Sigmoid colon (tissue), 7 donors: ENCODE data around the gene RAF1. TPM values are rescaled to one million over a fixed set of nuclear protein-coding genes. Genes with fewer than 3 reads are reported as not detected.

Experiments used
- DNase-seq: peaks from one replicate; pipeline ENCODE4 v3.0.0-alpha.2; 2019
- H3K27ac ChIP-seq, 4 donors: fragments of 200-600 bp; sonication (generic); one replicate each; pipeline ENCODE4 v1.5.1; 2016 to 2019; ENCODE audit warnings: mild to moderate bottlenecking in 1 of 4
- H3K27me3 ChIP-seq, 3 donors: fragments of 200-600 bp; sonication (generic); one replicate each; pipeline ENCODE4 v1.5.1; 2019; ENCODE audit warnings: mild to moderate bottlenecking in 1 of 3
- H3K36me3 ChIP-seq, 4 donors: fragments of 200-600 bp; sonication (generic); one replicate each; pipeline ENCODE4 v1.5.1; 2016 to 2019
- H3K4me1 ChIP-seq, 4 donors: fragments of 200-600 bp; sonication (generic); one replicate each; pipeline ENCODE4 v1.5.1; 2017 to 2019
- H3K4me3 ChIP-seq, 4 donors: fragments of 200-600 bp; sonication (generic); one replicate each; pipeline ENCODE4 v1.5.1; 2017 to 2019; ENCODE audit warnings: mild to moderate bottlenecking in 2 of 4, moderate library complexity in 1 of 4
- H3K9me3 ChIP-seq, 4 donors: fragments of 200-600 bp in 3 of 4; sonication (generic) in 3 of 4; one replicate each; pipeline versions ENCODE4 v1.5.1 to v1.6.1; 2013 to 2019
- EP300 ChIP-seq, 4 donors: sonication (generic); formaldehyde crosslinking; IDR thresholded peaks; one replicate each; pipeline ENCODE4 v1.6.1; 2017; ENCODE audit warnings: antibody characterized with exemption in 4 of 4
- POLR2A ChIP-seq, 2 donors: fragments of 450-650 bp; IDR thresholded peaks; one replicate each; pipeline ENCODE4 v1.6.1; 2016; ENCODE audit warnings: antibody characterized with exemption in 2 of 2, mild to moderate bottlenecking in 2 of 2, moderate library complexity in 2 of 2
- POLR2AphosphoS5 ChIP-seq, 4 donors: sonication (generic); formaldehyde crosslinking; IDR thresholded peaks; one replicate each; pipeline ENCODE4 v1.6.1; 2017; ENCODE audit warnings: antibody characterized with exemption in 4 of 4
- WGBS, 2 donors: extraction: QIAGEN DNeasy Blood & Tissue Kit; methylation state at CpG; one replicate each; pipeline ENCODE4 v1.1.7; 2013; 5-methylcytosine and 5-hydroxymethylcytosine counted together
- intact Hi-C: fragments of 100-400 bp; cut with DNase I; formaldehyde crosslinking; loops from one replicate; pipeline ENCODE4 v1.15.1; 2023
- polyA plus RNA-seq, 3 donors: library from polyadenylated mRNA; stranded (reverse); fragments of 200-250 nt; gene quantifications; one replicate each; pipeline ENCODE4 v1.2.3, GENCODE V29; 2013
- total RNA-seq, 4 donors: library from RNA; depleted of rRNA; stranded (reverse); fragments of >200 nt; gene quantifications; one replicate each; pipeline ENCODE4 v1.1.0, GENCODE V29; 2016
- TF ChIP-seq, protein P1 (sequence below), 4 experiments: fragments of 450-650 bp in 3 of 4; fragments of 200-600 bp in 1 of 4; IDR thresholded peaks; one replicate each; pipeline ENCODE4 v1.5.1; 2016 to 2019; ENCODE audit warnings: antibody characterized with exemption in 4 of 4, mild to moderate bottlenecking in 3 of 4, moderate library complexity in 2 of 4
- donor health status: healthy with polysubstance abuse.
- donor health status: Bipolar disorder and iron deficiency.
- donor health status: healthy.

RAF1 gene
- total RNA-seq (100 to 1,000 TPM in 1 of 4 donors, 10 to 100 TPM in 3; 83.8 to 101 (median 95.1) TPM), polyA plus RNA-seq (10 to 100 TPM; 45.0 to 62.0 (median 56.0) TPM)

DNA sequence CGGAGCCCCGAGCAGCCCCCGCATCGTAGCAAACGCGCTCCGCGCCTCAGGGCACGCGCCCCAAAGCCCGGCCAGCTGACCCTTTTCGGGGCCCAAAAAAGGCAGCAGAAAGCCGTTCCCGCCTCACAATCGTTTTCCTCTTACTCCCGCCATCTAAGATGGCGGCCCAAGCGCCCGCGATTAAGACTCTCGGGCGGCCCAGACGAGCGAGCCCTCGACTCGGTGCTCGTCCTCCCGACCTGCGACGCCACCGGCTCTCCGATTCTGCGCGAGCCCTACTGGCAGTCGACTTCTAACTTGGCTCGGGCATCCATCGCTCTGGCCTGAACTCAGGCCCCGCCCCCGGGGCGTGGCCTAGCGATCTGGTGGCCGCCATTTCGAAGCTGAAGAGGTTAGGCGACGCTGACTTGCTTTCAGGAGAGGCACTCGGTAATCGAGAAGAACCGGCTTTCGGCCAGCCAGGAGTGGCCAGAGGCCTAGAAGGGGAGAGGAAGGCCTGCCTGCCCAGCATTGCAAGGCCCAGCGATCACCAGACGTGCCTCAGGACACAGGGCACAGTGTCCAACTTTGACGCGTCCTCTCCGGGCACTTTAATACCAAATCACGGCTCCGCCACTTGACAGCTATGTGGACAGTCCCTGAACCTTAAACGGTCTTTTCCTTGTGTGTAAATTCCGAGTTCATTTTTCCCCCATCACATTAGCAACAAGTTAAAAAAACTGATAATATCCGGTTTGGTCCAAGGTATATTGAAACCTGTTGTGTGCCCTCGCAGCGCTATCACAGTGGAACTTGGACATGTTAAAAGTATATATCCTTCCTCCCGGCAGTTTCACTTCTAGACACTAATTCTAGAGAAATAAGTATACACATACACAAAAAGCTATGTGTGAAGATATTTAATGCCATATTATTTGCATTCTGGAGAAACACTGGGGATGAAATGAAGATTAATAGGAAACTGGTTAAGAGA is at the start of gene RAF1:
Gene RAF1 (minus strand): TSS at position 182 of the 973 bp plus-strand sequence. CDS start 45,396 bp downstream, outside the sequence.
- 1% methylated on average over 62 of the region's 62 CpGs for WGBS, 2 donors
- no peaks in the 10 kb centered on the region for H3K27me3 ChIP-seq
- intact Hi-C loops, result loop anchor here (2.0 to 10.0 kb wide), 5 partner anchors 57 to 1481 kb away; partner anchors contain the start of genes MKRN2 and TSEN2

DNA sequence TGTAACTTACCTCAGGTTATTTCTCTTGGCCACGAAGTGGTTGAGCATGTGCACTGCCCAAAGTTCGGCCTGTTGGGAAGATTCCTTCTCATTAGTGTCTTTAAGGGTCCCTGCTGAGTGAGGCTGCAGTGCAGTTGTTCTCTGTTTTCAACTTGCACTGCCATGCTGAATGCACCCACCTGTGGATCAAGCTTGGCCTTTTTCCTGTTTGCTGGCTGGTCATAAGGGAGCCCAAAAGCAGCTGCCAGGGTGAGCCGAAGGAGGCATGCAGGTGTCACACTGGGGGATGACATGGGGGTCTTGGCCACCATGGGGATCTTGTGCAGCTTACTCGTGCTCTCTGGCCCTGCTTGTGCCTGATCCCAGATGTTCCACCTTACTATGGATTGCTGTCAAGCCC is 46.1 kb upstream of the RAF1 start:
- DNase-seq, result no peak
- Histone ChIP-seq H3K4me1 (no peaks in the 10 kb centered on the region), H3K36me3 (no peaks in the 10 kb centered on the region), H3K27me3 (no peaks in the 10 kb centered on the region), H3K9me3 (no peaks in the 10 kb centered on the region), H3K4me3 (no peak overlapping the region), H3K27ac (no peak overlapping the region)
- intact Hi-C loops, result no loop called here
- TF ChIP-seq EP300 (IDR thresholded peaks at IDR 0.05), result no peak
- TF ChIP-seq, protein P1, sequence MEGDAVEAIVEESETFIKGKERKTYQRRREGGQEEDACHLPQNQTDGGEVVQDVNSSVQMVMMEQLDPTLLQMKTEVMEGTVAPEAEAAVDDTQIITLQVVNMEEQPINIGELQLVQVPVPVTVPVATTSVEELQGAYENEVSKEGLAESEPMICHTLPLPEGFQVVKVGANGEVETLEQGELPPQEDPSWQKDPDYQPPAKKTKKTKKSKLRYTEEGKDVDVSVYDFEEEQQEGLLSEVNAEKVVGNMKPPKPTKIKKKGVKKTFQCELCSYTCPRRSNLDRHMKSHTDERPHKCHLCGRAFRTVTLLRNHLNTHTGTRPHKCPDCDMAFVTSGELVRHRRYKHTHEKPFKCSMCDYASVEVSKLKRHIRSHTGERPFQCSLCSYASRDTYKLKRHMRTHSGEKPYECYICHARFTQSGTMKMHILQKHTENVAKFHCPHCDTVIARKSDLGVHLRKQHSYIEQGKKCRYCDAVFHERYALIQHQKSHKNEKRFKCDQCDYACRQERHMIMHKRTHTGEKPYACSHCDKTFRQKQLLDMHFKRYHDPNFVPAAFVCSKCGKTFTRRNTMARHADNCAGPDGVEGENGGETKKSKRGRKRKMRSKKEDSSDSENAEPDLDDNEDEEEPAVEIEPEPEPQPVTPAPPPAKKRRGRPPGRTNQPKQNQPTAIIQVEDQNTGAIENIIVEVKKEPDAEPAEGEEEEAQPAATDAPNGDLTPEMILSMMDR (IDR thresholded peaks at IDR 0.05), result no peak
- TF ChIP-seq POLR2A (IDR thresholded peaks at IDR 0.05), result no peak
- no peak for TF ChIP-seq POLR2AphosphoS5 (IDR thresholded peaks at IDR 0.05)
- 74 to 82% methylated on average over 4 of the region's 4 CpGs for WGBS, 2 donors

More for the DNA sequence above, at the start of gene RAF1:
- peak within 1 kb of the TSS; percentile 94 to 100 (median 99) for H3K27ac ChIP-seq
- peaks cover 0 to 40% (median 34%) of the 10 kb centered on the region in 4 donors for H3K4me1 ChIP-seq
- H3K4me3 ChIP-seq, result peak within 1 kb of the TSS; percentile 72 to 100 (median 91)
- TF ChIP-seq EP300 (IDR thresholded peaks at IDR 0.05) (no peak), POLR2A (IDR thresholded peaks at IDR 0.05) (peak; percentile 60 to 78), POLR2AphosphoS5 (IDR thresholded peaks at IDR 0.05) (peak; percentile 88 to 97 (median 94))
- TF ChIP-seq, protein P1 (IDR thresholded peaks at IDR 0.05), result no peak
- peak; percentile 99 for DNase-seq
- H3K36me3 ChIP-seq, result no peaks in the 10 kb centered on the region
- no peaks in the 10 kb centered on the region for H3K9me3 ChIP-seq

DNA sequence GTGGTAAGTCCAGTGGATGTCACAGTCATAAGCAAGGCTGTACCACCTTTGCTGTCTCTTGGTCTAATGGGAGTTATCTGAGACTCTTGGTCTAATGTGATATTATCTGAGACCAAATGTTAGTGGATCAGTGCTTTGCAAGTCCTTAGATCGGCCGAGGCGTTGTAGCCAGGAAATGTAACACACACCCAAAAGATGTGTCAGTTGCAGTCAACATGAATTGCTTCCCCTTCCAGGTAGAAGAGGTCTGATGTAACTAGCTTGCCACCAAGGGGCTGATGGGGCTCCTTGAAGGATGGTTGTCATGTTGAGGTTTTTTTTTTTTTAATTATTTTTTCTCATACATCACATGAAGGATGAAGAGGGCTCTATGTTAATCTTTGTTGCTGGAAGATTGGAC is 45.4 kb upstream of the RAF1 start:
- DNase-seq, result no peak
- H3K36me3 ChIP-seq, result no peaks in the 10 kb centered on the region
- 76 to 86% methylated on average over 3 of the region's 3 CpGs for WGBS, 2 donors
- no peaks in the 10 kb centered on the region for H3K9me3 ChIP-seq
- no peak overlapping the region for H3K27ac ChIP-seq
- H3K4me3 ChIP-seq, result no peak overlapping the region
- H3K27me3 ChIP-seq, result no peaks in the 10 kb centered on the region
- TF ChIP-seq, protein P1 (IDR thresholded peaks at IDR 0.05), result no peak
- TF ChIP-seq EP300 (IDR thresholded peaks at IDR 0.05), result no peak
- TF ChIP-seq POLR2A (IDR thresholded peaks at IDR 0.05), result no peak
- no peak for TF ChIP-seq POLR2AphosphoS5 (IDR thresholded peaks at IDR 0.05)
- intact Hi-C loops, result no loop called here
- no peaks in the 10 kb centered on the region for H3K4me1 ChIP-seq

DNA sequence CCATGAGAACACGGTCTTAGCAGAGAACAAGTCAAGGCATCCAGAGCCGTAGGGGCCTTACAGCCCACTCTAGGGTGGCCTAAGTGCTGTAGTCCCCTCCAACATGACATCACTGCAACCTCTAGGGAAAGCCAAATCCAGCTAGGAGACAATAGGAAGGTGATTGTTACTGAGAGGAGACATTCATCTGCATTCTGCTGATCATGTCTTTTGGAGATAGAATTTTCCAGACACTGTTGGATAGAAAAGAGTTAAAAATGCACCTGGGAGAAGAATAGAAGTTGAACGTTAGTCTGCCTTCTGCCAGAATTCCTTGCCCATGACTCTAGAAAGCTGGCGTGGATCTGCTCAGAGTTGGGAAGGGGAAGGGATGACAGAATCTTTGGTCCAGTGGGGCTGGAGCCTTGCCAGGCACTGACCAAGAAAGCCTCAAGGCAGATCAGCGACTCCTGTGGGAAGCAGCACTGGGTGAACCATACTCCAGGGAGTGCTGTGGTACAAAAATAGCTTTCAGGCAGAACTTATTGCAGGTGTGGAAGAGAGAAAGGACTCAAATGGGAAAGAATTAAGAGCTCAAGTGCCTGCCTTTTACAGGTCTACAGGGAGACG is 44.8 kb upstream of the RAF1 start:
- WGBS, 2 donors, result 71 to 74% methylated on average over 6 of the region's 6 CpGs
- intact Hi-C loops, result no loop called here

DNA sequence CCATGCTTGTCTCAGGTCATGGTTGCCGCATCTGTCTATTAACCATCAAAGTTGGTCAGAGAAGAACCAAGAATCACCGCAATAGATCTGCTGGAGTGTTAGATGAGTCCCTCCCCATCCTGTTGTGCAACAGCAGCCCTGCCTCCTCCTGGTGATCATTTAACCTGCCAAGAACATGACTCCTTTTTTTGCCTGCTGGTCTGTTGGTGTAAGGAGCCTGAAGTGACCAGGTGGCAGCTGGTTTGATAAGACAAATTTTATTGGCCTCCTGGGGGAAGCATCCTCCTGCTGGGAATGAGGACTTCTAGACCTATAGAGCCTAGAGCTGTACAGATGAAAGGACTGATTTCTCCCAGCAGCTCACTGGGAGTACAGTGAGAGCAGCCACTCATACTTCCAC is 43.5 kb upstream of the RAF1 start:
- H3K4me1 ChIP-seq, result no peaks in the 10 kb centered on the region
- H3K27me3 ChIP-seq, result no peaks in the 10 kb centered on the region
- 87 to 90% methylated on average over 2 of the region's 2 CpGs for WGBS, 2 donors
- intact Hi-C loops, result no loop called here
- H3K9me3 ChIP-seq, result no peaks in the 10 kb centered on the region
- TF ChIP-seq POLR2A (IDR thresholded peaks at IDR 0.05) (no peak), POLR2AphosphoS5 (IDR thresholded peaks at IDR 0.05) (no peak), EP300 (IDR thresholded peaks at IDR 0.05) (no peak)
- TF ChIP-seq, protein P1 (IDR thresholded peaks at IDR 0.05), result no peak
- DNase-seq, result no peak
- no peak overlapping the region for H3K4me3 ChIP-seq
- H3K36me3 ChIP-seq, result no peaks in the 10 kb centered on the region
- H3K27ac ChIP-seq, result no peak overlapping the region

More for the DNA sequence above, 44.8 kb upstream of the RAF1 start:
- TF ChIP-seq POLR2A (IDR thresholded peaks at IDR 0.05) (no peak), EP300 (IDR thresholded peaks at IDR 0.05) (no peak)
- Histone ChIP-seq H3K4me1 (no peaks in the 10 kb centered on the region), H3K36me3 (no peaks in the 10 kb centered on the region), H3K9me3 (no peaks in the 10 kb centered on the region), H3K27ac (no peak overlapping the region), H3K27me3 (no peaks in the 10 kb centered on the region), H3K4me3 (no peak overlapping the region)
- DNase-seq, result no peak
